Liver (tissue), 9 donors: ENCODE measurements around the gene CD59. TPM values are rescaled to one million over a fixed set of nuclear protein-coding genes. Genes with fewer than 3 reads are reported as not detected.

Experiments
- DNase-seq: peaks from one replicate; pipeline ENCODE4 v3.0.0-alpha.2; 2017; ENCODE audit warnings: low spot score
- H3K27ac ChIP-seq, 2 donors: one replicate each; pipeline ENCODE4 v1.7.0; 2013; ENCODE audit warnings: inconsistent platforms in 2 of 2, low read length in 2 of 2, control low read depth in 1 of 2, low read depth in 1 of 2, mild to moderate bottlenecking in 1 of 2
- H3K27me3 ChIP-seq, 4 donors: one replicate each; pipeline versions ENCODE4 v1.6.1 to v1.7.0; 2013; ENCODE audit warnings: low read length in 3 of 4, inconsistent platforms in 1 of 4, mild to moderate bottlenecking in 1 of 4, moderate library complexity in 1 of 4; ENCODE audit not compliant: control insufficient read depth in 4 of 4, insufficient read depth in 4 of 4
- H3K36me3 ChIP-seq, 4 donors: one replicate each; pipeline versions ENCODE4 v1.6.1 to v1.7.0; 2013; ENCODE audit warnings: low read length in 3 of 4, mild to moderate bottlenecking in 3 of 4, low read depth in 1 of 4, moderate library complexity in 1 of 4; ENCODE audit not compliant: control insufficient read depth in 4 of 4, insufficient read depth in 3 of 4
- H3K4me1 ChIP-seq, 4 donors: one replicate each; pipeline versions ENCODE4 v1.6.1 to v1.7.0; 2013; ENCODE audit warnings: low read length in 3 of 4, mild to moderate bottlenecking in 3 of 4, moderate library complexity in 1 of 4; ENCODE audit not compliant: control insufficient read depth in 4 of 4, insufficient read depth in 4 of 4
- H3K4me3 ChIP-seq, 3 donors: one replicate each; pipeline versions ENCODE4 v1.6.1 to v1.7.0; 2013; ENCODE audit warnings: low read length in 3 of 3, control low read depth in 1 of 3, low read depth in 1 of 3, mild to moderate bottlenecking in 1 of 3
- H3K9ac ChIP-seq, 2 donors: one replicate each; pipeline ENCODE4 v1.7.0; 2013; ENCODE audit warnings: low read length in 2 of 2, mild to moderate bottlenecking in 2 of 2, moderate library complexity in 2 of 2, control low read depth in 1 of 2, low read depth in 1 of 2
- H3K9me3 ChIP-seq, 4 donors: one replicate each; pipeline versions ENCODE4 v1.6.1 to v1.7.0; 2013; ENCODE audit warnings: low read length in 3 of 4; ENCODE audit not compliant: control insufficient read depth in 4 of 4
- ATF3 ChIP-seq: IDR thresholded peaks from 2 replicates; pipeline ENCODE4 v1.6.1; 2016; ENCODE audit warnings: antibody characterized with exemption
- EGR1 ChIP-seq, 2 donors: IDR thresholded peaks; 2 replicates each; pipeline ENCODE4 v1.6.1; 2016 to 2018; ENCODE audit warnings: antibody characterized with exemption in 2 of 2, low read depth in 2 of 2
- FOXA2 ChIP-seq: IDR thresholded peaks from 2 replicates; pipeline ENCODE4 v1.6.1; 2016; ENCODE audit warnings: antibody characterized with exemption
- HNF4A ChIP-seq, 2 donors: conservative IDR thresholded peaks; 2 replicates each; pipeline ENCODE4 v1.6.1; 2016; ENCODE audit warnings: antibody characterized with exemption in 2 of 2, mild to moderate bottlenecking in 2 of 2
- HNF4G ChIP-seq: IDR thresholded peaks from 2 replicates; pipeline ENCODE4 v1.6.1; 2016; ENCODE audit warnings: antibody characterized with exemption
- JUND ChIP-seq, 2 donors: IDR thresholded peaks; 2 replicates each; pipeline ENCODE4 v1.6.1; 2016; ENCODE audit warnings: antibody characterized with exemption in 2 of 2
- MAX ChIP-seq: IDR thresholded peaks from 2 replicates; pipeline ENCODE4 v1.6.1; 2016; ENCODE audit warnings: antibody characterized with exemption
- NR2F2 ChIP-seq: IDR thresholded peaks from 2 replicates; pipeline ENCODE4 v1.6.1; 2016; ENCODE audit warnings: antibody characterized with exemption
- RAD21 ChIP-seq, 2 donors: IDR thresholded peaks; 2 replicates each; pipeline ENCODE4 v1.6.1; 2016; ENCODE audit warnings: antibody characterized with exemption in 2 of 2, mild to moderate bottlenecking in 2 of 2
- REST ChIP-seq: IDR thresholded peaks from 2 replicates; pipeline ENCODE4 v1.6.1; 2016; ENCODE audit warnings: antibody characterized with exemption, mild to moderate bottlenecking
- RXRA ChIP-seq, 2 donors: IDR thresholded peaks; 2 replicates each; pipeline ENCODE4 v1.6.1; 2017 to 2018; ENCODE audit warnings: antibody characterized with exemption in 2 of 2, mild to moderate bottlenecking in 1 of 2
- SP1 ChIP-seq: IDR thresholded peaks from 2 replicates; pipeline ENCODE4 v1.6.1; 2018; ENCODE audit warnings: antibody characterized with exemption, mild to moderate bottlenecking
- TAF1 ChIP-seq: conservative IDR thresholded peaks from 2 replicates; pipeline ENCODE4 v1.6.1; 2016; ENCODE audit warnings: antibody characterized with exemption, mild to moderate bottlenecking
- YY1 ChIP-seq: IDR thresholded peaks from 2 replicates; pipeline ENCODE4 v1.6.1; 2016; ENCODE audit warnings: antibody characterized with exemption, mild to moderate bottlenecking
- ZBTB33 ChIP-seq: IDR thresholded peaks from 2 replicates; pipeline ENCODE4 v1.6.1; 2016; ENCODE audit warnings: antibody characterized with exemption
- WGBS: extraction: QIAGEN DNeasy Blood & Tissue Kit; methylation state at CpG from one replicate; pipeline ENCODE4 v1.1.7; 2013; 5-methylcytosine and 5-hydroxymethylcytosine counted together
- polyA plus RNA-seq, 2 donors: library from polyadenylated mRNA; stranded (reverse) in 1 of 2; unstranded in 1 of 2; fragments of 200-250 nt in 1 of 2; fragments of >200 nt in 1 of 2; fragmentation: Nextera tagmentation in 1 of 2; extraction: Ambion mirVana in 1 of 2; gene quantifications; one replicate each; pipeline versions ENCODE4 v1.2.1 to v1.2.3, GENCODE V29; 2013 to 2015
- total RNA-seq, 2 donors: library from RNA; depleted of rRNA; stranded (reverse); fragments of >200 nt; gene quantifications; one replicate each; pipeline ENCODE4 v1.2.3, GENCODE V29; 2014
- donor health status: healthy.
- donor health status: healthy.
- donor health status: healthy.
- donor health status: healthy.
- donor health status: healthy.

Gene CD59
- total and polyA plus RNA-seq, 4 donors, result 74.2 to 181 (median 130) TPM

- Histone ChIP-seq H3K9ac (no peak overlapping the region), H3K27me3 (no peaks in the 10 kb centered on the region), H3K36me3 (no peaks in the 10 kb centered on the region), H3K9me3 (no peaks in the 10 kb centered on the region), H3K4me1 (no peaks in the 10 kb centered on the region), H3K27ac (no peak overlapping the region), H3K4me3 (no peak overlapping the region)
- TF ChIP-seq MAX, result no peak
- TF ChIP-seq EGR1 (IDR thresholded peaks at IDR 0.05; ENCODE audit: low read depth in 2 of 2), result no peak
- no peak for TF ChIP-seq YY1
- TF ChIP-seq ZBTB33, result no peak
- no peak for TF ChIP-seq RAD21 (IDR thresholded peaks at IDR 0.05)
- DNase-seq, result no peak
- 97% methylated on average over 3 of the region's 3 CpGs for WGBS
Observed at GRCh38 chr11:33674035-33674814, 62.0 kb downstream of the CD59 start.

GRCh38 chr11:33672273-33672672 is 64.0 kb downstream of the CD59 start:
- DNase-seq, result no peak
- Histone ChIP-seq H3K27me3 (no peaks in the 10 kb centered on the region), H3K27ac (no peak overlapping the region), H3K4me1 (no peaks in the 10 kb centered on the region), H3K9ac (no peak overlapping the region), H3K9me3 (no peaks in the 10 kb centered on the region), H3K36me3 (no peaks in the 10 kb centered on the region), H3K4me3 (no peak overlapping the region)
- WGBS, result 85% methylated on average over 4 of the region's 4 CpGs
- TF ChIP-seq NR2F2, result no peak
- TF ChIP-seq JUND (IDR thresholded peaks at IDR 0.05), result no peak
- TF ChIP-seq FOXA2, result no peak
- TF ChIP-seq RAD21 (IDR thresholded peaks at IDR 0.05), result no peak
- no peak for TF ChIP-seq ATF3
- TF ChIP-seq SP1, result no peak
- TF ChIP-seq HNF4G, result no peak
- no peak for TF ChIP-seq ZBTB33
- TF ChIP-seq HNF4A (conservative IDR thresholded peaks at IDR 0.05), result no peak
- no peak for TF ChIP-seq YY1
- no peak for TF ChIP-seq TAF1
- TF ChIP-seq RXRA (IDR thresholded peaks at IDR 0.05), result no peak
- TF ChIP-seq REST, result no peak
- TF ChIP-seq EGR1 (IDR thresholded peaks at IDR 0.05; ENCODE audit: low read depth in 2 of 2), result no peak
